IPS-NIHi7 (cell line): Measurements from ENCODE around the gene LCN9.
"Not testable (repeated sequence)": the region's sequence is repeated elsewhere in the genome, so short reads cannot be mapped to it uniquely, and the experiment has no call there.

Source experiments
- DNase-seq: peaks from one replicate; pipeline ENCODE4 v3.0.0; 2012; ENCODE audit warnings: mixed read lengths; ENCODE audit errors: extremely low spot score

Gene LCN9, protein sequence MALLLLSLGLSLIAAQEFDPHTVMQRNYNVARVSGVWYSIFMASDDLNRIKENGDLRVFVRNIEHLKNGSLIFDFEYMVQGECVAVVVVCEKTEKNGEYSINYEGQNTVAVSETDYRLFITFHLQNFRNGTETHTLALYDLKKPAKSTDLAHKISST

DNA sequence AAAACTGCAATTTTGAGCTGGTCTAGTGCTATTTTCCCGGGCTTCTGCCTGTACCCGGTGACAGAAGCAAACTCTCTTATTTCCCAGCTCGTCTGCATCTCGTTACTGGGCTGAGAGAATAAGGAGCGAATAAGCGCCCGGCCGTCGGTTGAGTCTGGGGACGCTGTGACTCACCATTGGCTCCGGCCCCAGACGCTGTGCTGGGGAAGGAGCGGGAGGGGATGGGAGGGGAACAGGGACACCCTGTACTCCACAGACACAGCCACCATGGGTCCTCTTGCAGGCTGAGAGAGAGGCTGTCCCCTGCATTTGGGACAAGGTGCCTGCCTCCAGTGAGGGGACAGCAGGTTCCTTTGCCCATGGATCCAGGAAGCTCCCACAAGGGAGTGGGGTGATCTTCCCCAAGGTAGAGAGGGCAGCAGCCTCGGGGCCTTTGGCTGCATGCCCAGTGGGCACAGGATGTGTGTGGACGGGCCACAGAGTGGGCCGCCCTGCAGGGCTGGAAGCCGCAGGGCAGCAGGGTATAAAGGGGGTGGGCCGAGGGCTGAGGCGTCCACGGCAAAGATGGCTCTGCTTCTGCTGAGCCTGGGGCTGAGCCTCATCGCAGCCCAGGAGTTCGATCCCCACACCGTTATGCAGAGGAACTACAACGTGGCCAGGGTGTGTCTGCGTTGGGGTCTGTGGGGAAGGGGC is at the start of gene LCN9:
LCN9 (plus strand) TSS at position 552 of the 693 bp plus-strand sequence; CDS start at position 565, 13 bp downstream.
- DNase-seq = peak; percentile 54

DNA sequence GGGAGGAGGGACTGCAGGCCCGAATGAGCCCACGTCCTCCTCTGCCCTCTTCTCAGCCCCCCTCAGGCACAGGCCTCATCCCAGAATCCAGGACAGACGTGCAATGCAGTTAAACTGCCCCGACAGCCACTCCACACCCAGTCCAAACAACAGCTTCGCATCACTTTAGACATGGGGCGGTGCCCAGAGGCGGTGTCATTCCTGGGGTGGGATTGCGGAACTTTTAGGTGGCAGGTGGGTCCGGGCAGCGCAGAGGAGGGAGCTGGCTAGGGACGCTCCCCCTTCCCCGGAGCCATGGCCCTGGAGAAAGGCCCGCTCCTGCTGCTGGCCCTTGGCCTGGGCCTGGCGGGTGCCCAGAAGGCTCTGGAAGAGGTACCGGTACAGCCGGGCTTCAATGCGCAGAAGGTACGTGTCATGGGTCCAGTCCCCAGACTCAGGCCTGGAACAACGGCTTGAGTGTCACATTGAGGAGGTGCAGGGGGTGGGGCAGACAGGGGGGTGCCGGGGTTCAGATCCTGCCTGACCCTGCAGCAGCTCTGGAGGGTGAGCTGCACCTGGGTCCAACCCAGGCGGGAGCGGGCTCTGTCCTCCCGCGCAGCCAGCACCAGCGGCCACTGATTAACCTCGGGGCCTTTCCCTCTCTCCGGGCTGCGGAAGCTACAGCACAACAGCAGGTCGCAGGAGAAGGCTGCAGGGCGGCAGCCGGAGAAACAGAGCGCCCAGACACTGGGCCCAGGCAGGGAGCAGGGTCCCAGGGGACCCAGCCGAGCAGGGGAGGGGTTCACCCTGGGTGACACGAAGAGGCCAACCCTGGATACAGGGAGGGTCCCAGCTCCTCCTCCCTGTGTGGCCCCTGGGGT is 48.9 kb upstream of the LCN9 start:
- DNase-seq = no peak

DNA sequence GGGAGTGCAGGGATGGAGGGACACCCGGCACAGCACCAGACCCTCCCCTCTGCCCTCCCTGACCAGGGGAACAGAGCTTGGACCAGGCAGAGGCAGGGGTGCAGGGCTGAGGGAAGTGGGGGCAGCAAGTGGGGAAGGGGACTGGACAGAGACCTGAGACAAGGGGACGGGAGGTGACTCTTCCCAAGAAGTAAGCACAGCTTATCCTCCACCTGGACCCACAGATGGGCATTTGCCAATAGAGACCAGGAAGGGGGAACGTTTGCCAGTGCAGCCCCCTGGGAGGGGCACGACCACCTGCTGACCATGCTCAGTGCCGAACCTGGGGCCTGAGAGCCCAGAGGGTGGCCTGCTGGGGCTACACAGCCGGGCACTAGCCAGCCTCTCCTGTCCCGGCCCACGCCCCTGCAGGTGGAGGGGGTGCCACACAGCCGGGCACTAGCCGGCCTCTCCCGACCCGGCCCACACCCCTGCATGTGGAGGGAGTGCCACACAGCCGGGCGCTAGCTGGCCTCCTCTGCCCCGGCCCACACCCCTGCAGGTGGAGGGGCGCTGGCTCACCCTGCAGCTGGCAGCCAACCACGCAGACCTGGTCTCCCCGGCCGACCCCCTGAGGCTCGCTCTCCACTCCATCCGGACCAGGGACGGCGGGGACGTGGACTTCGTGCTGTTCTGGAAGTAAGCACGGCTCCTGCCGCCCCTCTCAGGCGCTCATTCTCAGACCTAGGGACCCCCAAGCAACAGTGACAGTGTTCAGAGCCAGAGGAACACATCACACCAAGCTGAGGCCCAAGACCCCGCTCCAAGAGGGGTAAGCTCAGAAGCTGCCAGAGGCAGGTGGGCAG is 48.1 kb upstream of the LCN9 start:
- DNase-seq = no peak

- no peak for DNase-seq
Observed at GRCh38 chr9:135615666-135616618, 47.2 kb upstream of the LCN9 start.

DNA sequence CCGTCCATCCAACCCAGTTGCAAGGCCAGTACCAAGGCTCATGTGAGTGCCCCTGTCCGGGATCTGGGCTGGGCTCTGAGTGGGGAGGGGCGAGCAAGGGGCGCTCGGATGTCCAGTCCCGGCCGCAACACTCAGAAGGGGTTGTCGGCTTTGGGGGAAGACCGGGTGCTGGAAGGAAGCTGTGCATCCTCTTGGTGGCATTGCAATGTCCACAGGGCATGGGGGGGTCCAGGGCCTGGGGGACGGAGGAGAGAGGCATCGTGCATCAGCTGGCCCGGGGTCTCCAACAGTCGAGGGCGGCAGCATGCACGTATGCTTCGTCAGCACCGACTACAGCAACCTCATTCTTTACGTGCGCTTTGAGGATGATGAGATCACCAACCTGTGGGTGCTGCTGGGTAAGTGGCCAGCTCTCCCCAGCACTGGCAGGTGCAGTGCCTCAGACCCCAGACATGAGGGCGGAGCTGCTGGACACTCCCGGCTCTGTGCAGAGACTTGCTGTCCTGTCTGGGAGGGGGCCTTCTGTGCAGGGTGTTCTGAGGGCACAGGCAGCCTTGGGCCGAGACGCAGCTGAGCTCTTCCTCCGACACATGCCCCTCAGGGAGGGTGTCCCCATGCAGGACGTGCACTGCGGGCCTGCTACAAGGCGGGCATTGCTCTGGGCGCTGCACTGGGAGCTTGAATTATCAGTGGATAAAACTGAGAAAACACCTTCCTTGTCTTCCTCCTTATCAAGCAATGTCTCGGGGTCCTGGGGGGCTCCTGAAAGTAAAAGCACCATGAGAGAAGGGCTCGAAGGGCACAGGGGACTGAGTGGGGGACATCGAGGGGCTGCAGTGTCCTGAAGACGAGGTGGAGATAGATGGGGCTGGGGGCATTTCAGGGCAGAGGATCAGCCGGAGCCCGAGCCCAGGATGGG is 46.2 kb upstream of the LCN9 start:
- DNase-seq = no peak

DNA sequence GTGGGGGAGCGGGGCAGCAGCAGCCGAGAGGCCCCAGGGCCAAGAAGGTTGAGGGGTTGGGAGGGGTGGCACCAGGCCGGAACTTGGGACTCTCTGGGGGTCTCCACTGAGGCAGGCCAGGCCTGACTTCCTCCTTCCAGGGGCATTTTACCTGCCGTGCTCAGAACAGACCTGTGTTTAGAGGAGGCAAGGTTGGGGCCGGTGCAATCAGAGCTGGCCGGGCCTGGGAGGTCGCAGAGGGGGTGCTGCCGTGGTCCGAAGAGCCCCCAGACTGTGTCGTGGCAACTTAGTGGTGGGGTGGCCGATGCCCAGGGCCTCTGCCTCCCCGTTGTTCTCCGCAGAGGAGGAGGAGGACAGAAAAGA is 45.6 kb upstream of the LCN9 start:
- no peak for DNase-seq

DNA sequence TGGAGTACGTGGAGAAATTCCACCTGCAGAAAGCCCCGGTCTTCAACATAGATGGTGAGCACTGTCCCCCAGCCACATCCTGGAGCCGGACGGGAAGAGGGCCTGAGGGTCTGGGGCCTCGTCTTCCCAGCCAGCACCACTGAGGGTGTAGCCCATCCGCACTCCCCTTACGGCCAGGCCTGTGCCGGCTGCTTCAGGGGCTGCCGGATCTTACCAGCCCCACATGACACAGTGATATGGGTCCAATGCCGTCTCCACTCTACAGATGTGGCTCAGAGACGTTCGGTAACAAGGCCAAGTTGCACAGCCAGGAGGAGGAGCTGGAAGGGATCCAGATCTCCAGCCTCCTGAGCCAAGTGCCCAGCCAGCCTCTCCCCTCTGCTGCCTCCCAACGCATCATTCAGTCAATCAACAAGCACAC is 45.1 kb upstream of the LCN9 start:
- no peak for DNase-seq

DNA sequence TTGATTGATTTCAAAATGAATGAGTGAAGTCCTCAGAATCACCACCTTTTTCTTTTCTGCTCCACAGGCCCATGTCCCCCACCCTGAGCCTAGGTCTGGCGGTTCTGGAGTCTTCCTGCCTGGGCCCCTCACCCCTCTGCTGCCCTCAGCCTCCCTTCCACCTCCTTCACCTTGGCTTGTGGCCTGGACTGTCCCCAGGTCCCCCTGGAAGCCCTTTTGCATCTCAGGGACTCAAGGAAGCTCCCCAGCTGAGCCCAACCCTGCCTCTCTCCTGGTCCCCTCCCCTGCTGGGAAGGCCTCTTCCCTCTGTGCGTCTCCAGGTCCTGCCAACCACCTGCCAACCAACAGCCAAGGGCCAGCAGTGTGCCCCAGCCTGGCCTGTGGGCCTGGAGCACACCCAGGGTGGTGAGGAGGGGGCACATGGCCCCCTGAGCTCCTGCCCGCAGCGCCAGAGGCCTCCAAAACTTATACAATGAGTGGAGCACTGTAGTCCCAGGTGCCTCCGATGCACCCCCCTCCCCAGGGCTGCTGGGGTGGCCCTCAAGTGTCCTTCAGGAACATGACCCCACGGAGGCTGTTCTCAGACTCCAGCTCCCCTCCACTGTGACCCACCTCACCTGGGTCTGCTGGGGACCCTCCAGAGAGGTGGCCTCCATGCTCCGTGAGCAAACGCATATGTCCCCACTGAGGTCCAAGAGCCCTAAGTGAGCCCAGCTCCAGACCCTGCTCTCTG is 44.1 kb upstream of the LCN9 start:
- DNase-seq = no peak

DNA sequence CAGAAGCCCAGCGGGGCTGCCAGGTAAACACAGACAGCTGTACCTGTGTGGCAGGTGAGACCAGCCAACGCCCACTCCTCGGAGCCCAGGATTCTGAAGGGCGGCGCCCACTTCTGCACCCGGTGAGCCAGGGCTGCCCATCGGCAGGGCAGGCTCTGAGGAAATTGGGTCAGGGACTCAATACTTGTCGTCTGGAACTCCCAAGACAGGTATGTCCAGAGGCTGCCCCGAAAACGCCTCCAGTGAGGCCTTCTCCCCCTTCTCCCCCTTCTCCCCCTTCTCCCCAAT is 43.6 kb upstream of the LCN9 start:
- DNase-seq = no peak

GRCh38 chr9:135620558-135620957 is 42.6 kb upstream of the LCN9 start:
- no peak for DNase-seq

- no peak for DNase-seq
Observed at GRCh38 chr9:135622415-135623020, 40.6 kb upstream of the LCN9 start.

DNA sequence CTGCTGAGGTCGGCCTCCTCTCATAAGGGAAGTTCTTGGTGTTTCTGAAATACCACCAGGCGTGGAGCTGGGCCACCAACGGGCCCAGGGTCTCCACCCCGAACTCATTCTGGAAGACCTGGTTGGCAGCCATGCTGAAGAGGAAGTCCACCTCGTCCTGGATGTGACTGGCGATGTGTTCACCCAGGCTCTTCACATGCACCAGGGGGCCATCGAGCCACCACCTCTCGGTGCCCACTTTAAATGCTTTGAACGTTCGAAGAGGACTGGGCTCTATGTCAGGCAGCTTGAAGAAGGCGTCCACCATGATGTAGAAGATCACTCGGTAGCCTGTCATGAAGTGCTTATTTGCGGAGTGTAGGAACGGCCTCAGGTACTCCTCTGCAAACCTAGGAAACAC is 38.8 kb upstream of the LCN9 start:
- no peak for DNase-seq

DNA sequence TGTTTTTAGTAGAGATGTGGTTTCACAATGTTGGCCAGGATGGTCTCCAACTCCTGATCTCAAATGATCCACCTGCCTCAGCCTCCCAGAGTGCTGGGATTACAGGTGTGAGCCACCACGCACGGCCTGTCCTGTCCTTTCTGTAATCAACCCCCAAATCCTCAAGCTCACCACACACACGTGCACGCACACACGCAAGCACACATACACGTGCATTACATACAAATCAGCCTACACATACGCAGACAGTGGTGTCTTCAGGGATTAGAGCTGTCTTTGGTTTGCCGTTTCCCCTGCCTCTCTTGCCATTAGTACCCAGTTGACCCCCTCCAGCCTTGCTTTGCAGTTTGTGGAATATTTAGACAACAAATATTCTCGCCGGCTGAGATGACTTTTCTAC is 30.3 kb upstream of the LCN9 start:
- no peak for DNase-seq

- not testable (repeated sequence) for DNase-seq
Observed at GRCh38 chr9:135636930-135637530, 26.1 kb upstream of the LCN9 start.

GRCh38 chr9:135639196-135639595 is 23.9 kb upstream of the LCN9 start, which contains the start of gene GLT6D1:
Gene GLT6D1, minus strand, starts transcription at chr9:135639540. Its CDS starts 353 bp downstream, at chr9:135639187.
- no peak for DNase-seq

- DNase-seq = no peak
Observed at GRCh38 chr9:135641047-135641446, 22.1 kb upstream of the LCN9 start.

GRCh38 chr9:135641745-135642144 is 21.4 kb upstream of the LCN9 start:
- DNase-seq = no peak

- DNase-seq = no peak
Observed at GRCh38 chr9:135644631-135645218, 18.4 kb upstream of the LCN9 start.
